HepG2 (cell line): Measurements from ENCODE around the gene IFT57. TPM values are rescaled to one million over a fixed set of nuclear protein-coding genes. Genes with fewer than 3 reads are reported as not detected.

Experiments
- ATAC-seq: fragments of 200-7000 bp; cut with Tn5 transposase; 3 replicates; pipeline ENCODE4 v1.9.1; 2020; ENCODE audit warnings: mild to moderate bottlenecking, moderate library complexity
- BruUV-seq: library from RNA; stranded (reverse); fragments of 400-500 nt; replicated peaks from 2 replicates; lab custom pipeline; 2021; lab: Mats Ljungman, UMichigan
- CTCF ChIA-PET: fragments of 300-600 bp; formaldehyde crosslinking; extraction: SDS; loops from one replicate; lab custom pipeline; 2021; ENCODE audit warnings: low total read pairs, inconsistent platforms, low intra/inter-chr PET ratio; lab: Yijun Ruan, JAX
- POLR2A ChIA-PET: fragments of 350-600 bp; sonication (Branson Sonifier 250); formaldehyde crosslinking; loops from one replicate; lab custom pipeline; 2020; ENCODE audit warnings: antibody characterized with exemption, inconsistent platforms; lab: Yijun Ruan, JAX
- DNase-seq: peaks from one replicate; pipeline ENCODE4 v3.0.0-alpha.2; 2015; ENCODE audit warnings: low spot score
- FAIRE-seq: peaks from 3 replicates; lab custom pipeline; 2011; peaks lifted over from hg19 to GRCh38; lab: Jason Lieb, UNC
- H2AFZ ChIP-seq: one replicate; pipeline ENCODE4 v1.6.1; 2011; ENCODE audit warnings: low read length, inconsistent platforms
- H3K27ac ChIP-seq: fragments of 300-600 bp; 3 replicates; pipeline ENCODE4 v1.8.0; 2011; ENCODE audit warnings: mixed run types, mild to moderate bottlenecking, mixed read lengths, low read length, inconsistent platforms; ENCODE audit not compliant: insufficient read depth; ENCODE audit errors: extremely low read length
- H3K27me3 ChIP-seq, 2 experiments: fragments of 200-600 bp in 1 of 2; 2 replicates in 1 of 2; 3 replicates in 1 of 2; pipeline versions ENCODE4 v1.6.0 to v1.8.0; 2011; ENCODE audit warnings: low read length in 2 of 2, mild to moderate bottlenecking in 2 of 2, moderate library complexity in 2 of 2, inconsistent platforms in 1 of 2; ENCODE audit not compliant: insufficient read depth in 2 of 2, control insufficient read depth in 1 of 2
- H3K36me3 ChIP-seq, 2 experiments: fragments of 200-600 bp in 1 of 2; replicated peaks in 1 of 2; 2 replicates in 1 of 2; 3 replicates in 1 of 2; pipeline versions ENCODE4 v1.5.1 to v1.8.0; 2011; ENCODE audit warnings: low read length in 2 of 2, inconsistent platforms in 1 of 2; ENCODE audit not compliant: insufficient read depth in 2 of 2, control insufficient read depth in 1 of 2
- H3K4me1 ChIP-seq: 2 replicates; pipeline ENCODE4 v1.5.1; 2012; ENCODE audit warnings: low read length, inconsistent platforms; ENCODE audit not compliant: insufficient read depth
- H3K4me2 ChIP-seq: 2 replicates; pipeline ENCODE4 v1.6.0; 2011; ENCODE audit warnings: low read depth, low read length, inconsistent platforms
- H3K4me3 ChIP-seq, 3 experiments: fragments of 200-600 bp in 1 of 3; sonication (generic), shearing (Covaris generic) in 1 of 3; replicated peaks in 1 of 3; 2 replicates each; pipeline ENCODE4 v1.5.1; 2011 to 2016; ENCODE audit warnings: low read length in 3 of 3, inconsistent platforms in 2 of 3, low read depth in 2 of 3, mild to moderate bottlenecking in 2 of 3, control low read depth in 1 of 3, mixed read lengths in 1 of 3; ENCODE audit not compliant: insufficient read depth in 1 of 3
- H3K79me2 ChIP-seq: one replicate; pipeline ENCODE4 v1.6.1; 2011; ENCODE audit warnings: low read length, inconsistent platforms; ENCODE audit not compliant: insufficient read depth
- H3K9ac ChIP-seq: 2 replicates; pipeline ENCODE4 v1.6.0; 2011; ENCODE audit warnings: mild to moderate bottlenecking, low read depth, low read length, inconsistent platforms; ENCODE audit not compliant: insufficient read depth
- H3K9me3 ChIP-seq: 2 replicates; pipeline ENCODE4 v1.5.1; 2012; ENCODE audit warnings: mild to moderate bottlenecking, low read length
- H4K20me1 ChIP-seq: 2 replicates; pipeline ENCODE4 v1.6.0; 2011; ENCODE audit warnings: inconsistent platforms, mild to moderate bottlenecking, low read length, moderate library complexity; ENCODE audit not compliant: insufficient read depth
- ESRRA ChIP-seq: sonication (generic); formaldehyde crosslinking; IDR thresholded peaks from 2 replicates; pipeline ENCODE4 v1.5.1; 2020; ENCODE audit warnings: mild to moderate bottlenecking, low read depth, missing genetic modification reagents
- JARID2 ChIP-seq: sonication (generic); formaldehyde crosslinking; IDR thresholded peaks from 2 replicates; pipeline ENCODE4 v1.8.1; 2023; ENCODE audit warnings: missing genetic modification reagents, inconsistent platforms; ENCODE audit not compliant: insufficient replicate concordance
- NCOA5 ChIP-seq: sonication (generic); formaldehyde crosslinking; IDR thresholded peaks from 2 replicates; pipeline ENCODE4 v1.4.0; 2020; ENCODE audit warnings: missing genetic modification reagents
- NFYB ChIP-seq: sonication (generic); formaldehyde crosslinking; IDR thresholded peaks from 2 replicates; pipeline ENCODE4 v1.4.0; 2020; ENCODE audit warnings: missing genetic modification reagents
- POGZ ChIP-seq: sonication (generic); formaldehyde crosslinking; IDR thresholded peaks from 2 replicates; pipeline ENCODE4 v1.4.0; 2020; ENCODE audit warnings: mild to moderate bottlenecking, missing genetic modification reagents
- REL ChIP-seq: sonication (generic); formaldehyde crosslinking; conservative IDR thresholded peaks from 2 replicates; pipeline ENCODE4 v1.8.0; 2022; ENCODE audit warnings: mild to moderate bottlenecking, missing genetic modification reagents, moderate library complexity
- ZBTB20 ChIP-seq: sonication (generic); formaldehyde crosslinking; IDR thresholded peaks from 2 replicates; pipeline ENCODE4 v1.8.1; 2023; ENCODE audit warnings: missing genetic modification reagents, low read depth, mild to moderate bottlenecking, borderline replicate concordance
- ZFP36L1 ChIP-seq: sonication (generic); formaldehyde crosslinking; IDR thresholded peaks from 2 replicates; pipeline ENCODE4 v1.8.0; 2022; ENCODE audit warnings: mild to moderate bottlenecking, missing genetic modification reagents, moderate library complexity
- WGBS: methylation state at CpG from one replicate; pipeline ENCODE4 v1.1.6; 2017; ENCODE audit warnings: low lambda C conversion rate; 5-methylcytosine and 5-hydroxymethylcytosine counted together
- in situ Hi-C: cut with HindIII; loops from 2 replicates; pipeline ENCODE4 v1.10.0; 2017; ENCODE audit warnings: low pct_unique_long_range_greater_than_20kb; ENCODE audit not compliant: extremely low pct_ligation_motif_present
- intact Hi-C: fragments of 100-400 bp; cut with micrococcal nuclease; formaldehyde crosslinking; loops from one replicate; pipeline ENCODE4 v1.10.0; 2022; ENCODE audit not compliant: unreplicated experiment
- polyA plus RNA-seq, 8 experiments: library from polyadenylated mRNA; depleted of rRNA in 3 of 8; stranded (reverse) in 7 of 8; unstranded in 1 of 8; fragments of >200 nt; fragmentation: Illumina TruSeq in 4 of 8; extraction: Trizol in 4 of 8; gene quantifications; 2 replicates each; pipeline versions ENCODE4 v1.2.1 to v1.2.3, GENCODE V29; 2011 to 2016; ENCODE audit warnings: low read depth in 4 of 8, missing spikeins in 1 of 8, mixed read lengths in 1 of 8; ENCODE audit not compliant: insufficient read depth in 1 of 8
- total RNA-seq, 5 experiments: library from RNA; depleted of rRNA; stranded (reverse); fragments of >200 nt; fragmentation: Illumina TruSeq; extraction: Trizol; gene quantifications; 2 replicates each; pipeline ENCODE4 v1.2.3, GENCODE V29; 2016; ENCODE audit warnings: low read depth in 1 of 5
- TF ChIP-seq, protein P1 (sequence below): fragments of 450-650 bp; IDR thresholded peaks from 2 replicates; pipeline ENCODE4 v1.6.1; 2016
- TF ChIP-seq, protein P2 (sequence below): sonication (generic); formaldehyde crosslinking; IDR thresholded peaks from 2 replicates; pipeline ENCODE4 v1.9.0; 2021; ENCODE audit warnings: mild to moderate bottlenecking, missing genetic modification reagents

The IFT57 gene
- total and polyA plus RNA-seq, 2 of the 13 experiments (the other 11 are each of a cell fraction or from before 2014, with no cell fraction given): 5.5 to 14.5 TPM

DNA sequence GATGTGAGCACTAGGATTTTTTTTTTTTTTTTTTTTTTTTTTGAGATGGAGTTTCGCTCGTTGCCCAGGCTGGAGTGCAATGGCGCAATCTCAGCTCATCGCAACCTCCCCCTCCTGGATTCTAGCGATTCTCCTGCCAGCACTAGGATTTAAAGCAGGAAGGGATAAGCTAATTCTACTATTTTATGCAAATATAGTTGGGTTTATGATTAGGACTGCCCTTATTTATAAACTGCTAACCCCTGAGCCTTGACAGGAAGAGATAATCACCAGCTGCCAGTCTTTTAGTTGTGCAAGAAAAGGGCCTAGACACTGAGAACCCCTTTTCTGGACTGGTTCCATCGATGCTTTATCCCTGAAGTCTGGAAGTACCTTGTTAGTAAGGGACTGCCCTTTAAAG lies 36.7 kb downstream of the IFT57 start:
- 70% methylated on average over 6 of the region's 6 CpGs for WGBS
- in situ Hi-C loops: no loop called here
- no peak for FAIRE-seq
- no peak overlapping the region for H3K4me3 ChIP-seq
- ChIA-PET CTCF (no interaction called here), POLR2A (no interaction called here)
- H3K27me3 ChIP-seq: no peaks in the 10 kb centered on the region
- H4K20me1 ChIP-seq: no peaks in the 10 kb centered on the region
- intact Hi-C loops: no loop called here
- H3K79me2 ChIP-seq: no peaks in the 10 kb centered on the region
- no TSS peak for BruUV-seq
- no peaks in the 10 kb centered on the region for H3K9me3 ChIP-seq
- H3K36me3 ChIP-seq: no peaks in the 10 kb centered on the region
- DNase-seq: no peak
- H3K9ac ChIP-seq: no peak overlapping the region
- no peak overlapping the region for H2AFZ ChIP-seq
- H3K27ac ChIP-seq: no peak overlapping the region
- H3K4me1 ChIP-seq: peaks cover 16% of the 10 kb centered on the region
- H3K4me2 ChIP-seq: no peak overlapping the region
- ATAC-seq: no peak
- no peak for TF ChIP-seq POGZ
- TF ChIP-seq, protein P1, sequence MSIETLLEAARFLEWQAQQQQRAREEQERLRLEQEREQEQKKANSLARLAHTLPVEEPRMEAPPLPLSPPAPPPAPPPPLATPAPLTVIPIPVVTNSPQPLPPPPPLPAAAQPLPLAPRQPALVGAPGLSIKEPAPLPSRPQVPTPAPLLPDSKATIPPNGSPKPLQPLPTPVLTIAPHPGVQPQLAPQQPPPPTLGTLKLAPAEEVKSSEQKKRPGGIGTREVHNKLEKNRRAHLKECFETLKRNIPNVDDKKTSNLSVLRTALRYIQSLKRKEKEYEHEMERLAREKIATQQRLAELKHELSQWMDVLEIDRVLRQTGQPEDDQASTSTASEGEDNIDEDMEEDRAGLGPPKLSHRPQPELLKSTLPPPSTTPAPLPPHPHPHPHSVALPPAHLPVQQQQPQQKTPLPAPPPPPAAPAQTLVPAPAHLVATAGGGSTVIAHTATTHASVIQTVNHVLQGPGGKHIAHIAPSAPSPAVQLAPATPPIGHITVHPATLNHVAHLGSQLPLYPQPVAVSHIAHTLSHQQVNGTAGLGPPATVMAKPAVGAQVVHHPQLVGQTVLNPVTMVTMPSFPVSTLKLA: no peak
- TF ChIP-seq ESRRA: no peak
- TF ChIP-seq ZBTB20: no peak
- TF ChIP-seq NFYB (CRISPR knock-in tag): no peak
- no peak for TF ChIP-seq NCOA5

DNA sequence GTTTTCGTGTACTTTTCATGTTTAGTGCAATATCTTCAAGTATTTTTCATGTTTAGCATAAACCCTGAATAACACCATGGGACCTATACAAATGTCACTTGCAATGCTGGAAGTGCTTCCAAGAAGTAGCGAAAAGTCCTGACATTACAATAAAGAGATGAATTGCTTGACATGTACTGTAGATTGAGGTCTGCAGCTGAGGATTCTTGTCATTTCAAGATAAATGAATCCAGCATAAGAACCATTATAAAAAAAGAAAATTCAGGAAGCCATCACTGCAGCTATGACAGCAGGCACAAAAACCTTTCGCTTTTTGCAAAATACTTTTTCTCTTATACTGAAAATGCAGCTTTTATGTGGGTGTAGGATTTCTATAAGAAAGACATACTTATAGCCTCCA lies 37.4 kb downstream of the IFT57 start:
- no peaks in the 10 kb centered on the region for H3K9me3 ChIP-seq
- DNase-seq (no peak), FAIRE-seq (no peak), ATAC-seq (no peak)
- in situ Hi-C loops (no loop called here), intact Hi-C loops (no loop called here)
- no peaks in the 10 kb centered on the region for H3K79me2 ChIP-seq
- WGBS: 84% methylated on average over 3 of the region's 3 CpGs
- H2AFZ ChIP-seq: no peak overlapping the region
- no peak overlapping the region for H3K27ac ChIP-seq
- no peaks in the 10 kb centered on the region for H4K20me1 ChIP-seq
- H3K27me3 ChIP-seq: no peaks in the 10 kb centered on the region
- no peak overlapping the region for H3K4me3 ChIP-seq
- H3K4me2 ChIP-seq: no peak overlapping the region
- POLR2A ChIA-PET: no interaction called here
- no peak overlapping the region for H3K9ac ChIP-seq
- H3K36me3 ChIP-seq: no peaks in the 10 kb centered on the region
- CTCF ChIA-PET: no interaction called here
- BruUV-seq: no TSS peak
- peaks cover 12% of the 10 kb centered on the region for H3K4me1 ChIP-seq
- TF ChIP-seq, protein P2, sequence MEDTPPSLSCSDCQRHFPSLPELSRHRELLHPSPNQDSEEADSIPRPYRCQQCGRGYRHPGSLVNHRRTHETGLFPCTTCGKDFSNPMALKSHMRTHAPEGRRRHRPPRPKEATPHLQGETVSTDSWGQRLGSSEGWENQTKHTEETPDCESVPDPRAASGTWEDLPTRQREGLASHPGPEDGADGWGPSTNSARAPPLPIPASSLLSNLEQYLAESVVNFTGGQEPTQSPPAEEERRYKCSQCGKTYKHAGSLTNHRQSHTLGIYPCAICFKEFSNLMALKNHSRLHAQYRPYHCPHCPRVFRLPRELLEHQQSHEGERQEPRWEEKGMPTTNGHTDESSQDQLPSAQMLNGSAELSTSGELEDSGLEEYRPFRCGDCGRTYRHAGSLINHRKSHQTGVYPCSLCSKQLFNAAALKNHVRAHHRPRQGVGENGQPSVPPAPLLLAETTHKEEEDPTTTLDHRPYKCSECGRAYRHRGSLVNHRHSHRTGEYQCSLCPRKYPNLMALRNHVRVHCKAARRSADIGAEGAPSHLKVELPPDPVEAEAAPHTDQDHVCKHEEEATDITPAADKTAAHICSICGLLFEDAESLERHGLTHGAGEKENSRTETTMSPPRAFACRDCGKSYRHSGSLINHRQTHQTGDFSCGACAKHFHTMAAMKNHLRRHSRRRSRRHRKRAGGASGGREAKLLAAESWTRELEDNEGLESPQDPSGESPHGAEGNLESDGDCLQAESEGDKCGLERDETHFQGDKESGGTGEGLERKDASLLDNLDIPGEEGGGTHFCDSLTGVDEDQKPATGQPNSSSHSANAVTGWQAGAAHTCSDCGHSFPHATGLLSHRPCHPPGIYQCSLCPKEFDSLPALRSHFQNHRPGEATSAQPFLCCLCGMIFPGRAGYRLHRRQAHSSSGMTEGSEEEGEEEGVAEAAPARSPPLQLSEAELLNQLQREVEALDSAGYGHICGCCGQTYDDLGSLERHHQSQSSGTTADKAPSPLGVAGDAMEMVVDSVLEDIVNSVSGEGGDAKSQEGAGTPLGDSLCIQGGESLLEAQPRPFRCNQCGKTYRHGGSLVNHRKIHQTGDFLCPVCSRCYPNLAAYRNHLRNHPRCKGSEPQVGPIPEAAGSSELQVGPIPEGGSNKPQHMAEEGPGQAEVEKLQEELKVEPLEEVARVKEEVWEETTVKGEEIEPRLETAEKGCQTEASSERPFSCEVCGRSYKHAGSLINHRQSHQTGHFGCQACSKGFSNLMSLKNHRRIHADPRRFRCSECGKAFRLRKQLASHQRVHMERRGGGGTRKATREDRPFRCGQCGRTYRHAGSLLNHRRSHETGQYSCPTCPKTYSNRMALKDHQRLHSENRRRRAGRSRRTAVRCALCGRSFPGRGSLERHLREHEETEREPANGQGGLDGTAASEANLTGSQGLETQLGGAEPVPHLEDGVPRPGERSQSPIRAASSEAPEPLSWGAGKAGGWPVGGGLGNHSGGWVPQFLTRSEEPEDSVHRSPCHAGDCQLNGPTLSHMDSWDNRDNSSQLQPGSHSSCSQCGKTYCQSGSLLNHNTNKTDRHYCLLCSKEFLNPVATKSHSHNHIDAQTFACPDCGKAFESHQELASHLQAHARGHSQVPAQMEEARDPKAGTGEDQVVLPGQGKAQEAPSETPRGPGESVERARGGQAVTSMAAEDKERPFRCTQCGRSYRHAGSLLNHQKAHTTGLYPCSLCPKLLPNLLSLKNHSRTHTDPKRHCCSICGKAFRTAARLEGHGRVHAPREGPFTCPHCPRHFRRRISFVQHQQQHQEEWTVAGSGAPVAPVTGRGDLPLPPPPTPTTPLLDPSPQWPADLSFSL (CRISPR knock-in tag): no peak
- TF ChIP-seq ZFP36L1 (no peak), REL (CRISPR knock-in tag) (no peak), JARID2 (no peak)
